ENCODE results near the gene ST3GAL4.

- TF ChIP-seq SIN3A (IDR thresholded peaks at IDR 0.05; ENCODE audit: borderline replicate concordance, insufficient read depth, low read length) (no peak), REST (IDR thresholded peaks at IDR 0.05; ENCODE audit: insufficient read depth in 1 of 2, low read depth in 2 of 2, low read length in 2 of 2) (no peak), TAF1 (IDR thresholded peaks at IDR 0.05; ENCODE audit: borderline replicate concordance, insufficient read depth, low read length) (no peak), POLR2AphosphoS5 (IDR thresholded peaks at IDR 0.05; ENCODE audit: low read depth, low read length) (no peak), FOXP2 (optimal IDR thresholded peaks at IDR 0.05; ENCODE audit: borderline replicate concordance, extremely low read depth, extremely low read length, insufficient read depth) (no peak)
Measured at GRCh38 chr11:126460417-126461095, 105.1 kb downstream of the ST3GAL4 start.

Data from PFSK-1 (cell line).